Measurements from ENCODE around the gene SPSB4. TPM values are rescaled to one million over a fixed set of nuclear protein-coding genes. Genes with fewer than 3 reads are reported as not detected.

SPSB4 gene
- total and polyA plus RNA-seq, 2 of the 13 experiments (the other 11 are each of a cell fraction or from before 2014, with no cell fraction given), result not detected

DNA sequence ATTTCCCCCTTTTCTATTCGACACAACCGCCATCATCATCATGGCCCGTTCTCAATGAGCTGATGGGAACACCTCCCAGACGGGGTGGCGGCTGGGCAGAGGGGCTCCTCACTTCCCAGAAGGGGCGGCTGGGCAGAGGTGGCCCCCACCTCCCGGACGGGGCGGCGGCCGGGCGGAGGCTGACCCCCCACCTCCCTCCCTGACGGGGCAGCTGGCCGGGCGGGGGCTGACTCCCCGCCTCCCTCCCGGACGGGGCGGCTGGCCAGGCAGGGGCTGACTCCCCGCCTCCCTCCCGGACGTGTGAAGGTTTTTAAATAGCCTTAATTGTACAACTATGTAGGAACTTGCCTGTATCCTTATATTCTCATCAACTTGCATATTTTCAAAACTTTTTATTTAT, 20.9 kb upstream of the SPSB4 start:
- in situ Hi-C loops (cut with HindIII; ENCODE audit: extremely low pct_ligation_motif_present, low pct_unique_long_range_greater_than_20kb), result no loop called here
- no peaks in the 10 kb centered on the region for H3K27me3 ChIP-seq (ENCODE audit: control insufficient read depth in 1 of 2, insufficient read depth in 2 of 2, low read length in 2 of 2)
- H3K9ac ChIP-seq (ENCODE audit: insufficient read depth, low read depth, low read length), result no peak overlapping the region
- DNase-seq (ENCODE audit: low spot score) (no peak), ATAC-seq (no peak), FAIRE-seq (no peak)
- H4K20me1 ChIP-seq (ENCODE audit: insufficient read depth, low read length), result no peaks in the 10 kb centered on the region
- no TSS peak for BruUV-seq (replicated peaks)
- TF ChIP-seq ZNF326 (CRISPR knock-in tag; IDR thresholded peaks at IDR 0.05; ENCODE audit: borderline replicate concordance), result no peak
- TF ChIP-seq U2AF1 (optimal IDR thresholded peaks at IDR 0.05; ENCODE audit: low read depth, low read length), result no peak
- no peak for TF ChIP-seq MEF2D (CRISPR knock-in tag; IDR thresholded peaks at IDR 0.05)
- no peak for TF ChIP-seq ZKSCAN5 (CRISPR knock-in tag; IDR thresholded peaks at IDR 0.05)
- TF ChIP-seq, protein P1, sequence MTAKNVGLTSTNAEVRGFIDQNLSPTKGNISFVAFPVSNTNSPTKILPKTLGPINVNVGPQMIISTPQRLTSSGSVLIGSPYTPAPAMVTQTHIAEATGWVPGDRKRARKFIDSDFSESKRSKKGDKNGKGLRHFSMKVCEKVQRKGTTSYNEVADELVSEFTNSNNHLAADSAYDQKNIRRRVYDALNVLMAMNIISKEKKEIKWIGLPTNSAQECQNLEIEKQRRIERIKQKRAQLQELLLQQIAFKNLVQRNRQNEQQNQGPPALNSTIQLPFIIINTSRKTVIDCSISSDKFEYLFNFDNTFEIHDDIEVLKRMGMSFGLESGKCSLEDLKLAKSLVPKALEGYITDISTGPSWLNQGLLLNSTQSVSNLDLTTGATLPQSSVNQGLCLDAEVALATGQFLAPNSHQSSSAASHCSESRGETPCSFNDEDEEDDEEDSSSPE (CRISPR knock-in tag; IDR thresholded peaks at IDR 0.05), result no peak
- no peak for TF ChIP-seq SRSF4 (IDR thresholded peaks at IDR 0.05; ENCODE audit: low read depth, low read length, poor library complexity, severe bottlenecking)
- TF ChIP-seq, protein P2, sequence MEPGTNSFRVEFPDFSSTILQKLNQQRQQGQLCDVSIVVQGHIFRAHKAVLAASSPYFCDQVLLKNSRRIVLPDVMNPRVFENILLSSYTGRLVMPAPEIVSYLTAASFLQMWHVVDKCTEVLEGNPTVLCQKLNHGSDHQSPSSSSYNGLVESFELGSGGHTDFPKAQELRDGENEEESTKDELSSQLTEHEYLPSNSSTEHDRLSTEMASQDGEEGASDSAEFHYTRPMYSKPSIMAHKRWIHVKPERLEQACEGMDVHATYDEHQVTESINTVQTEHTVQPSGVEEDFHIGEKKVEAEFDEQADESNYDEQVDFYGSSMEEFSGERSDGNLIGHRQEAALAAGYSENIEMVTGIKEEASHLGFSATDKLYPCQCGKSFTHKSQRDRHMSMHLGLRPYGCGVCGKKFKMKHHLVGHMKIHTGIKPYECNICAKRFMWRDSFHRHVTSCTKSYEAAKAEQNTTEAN (CRISPR knock-in tag; conservative IDR thresholded peaks at IDR 0.05), result no peak
- TF ChIP-seq POLR2G (IDR thresholded peaks at IDR 0.05; ENCODE audit: low read depth, low read length), result no peak
- no peak for TF ChIP-seq POLR2AphosphoS5 (IDR thresholded peaks at IDR 0.05; ENCODE audit: low read depth, low read length)
- TF ChIP-seq, protein P3, sequence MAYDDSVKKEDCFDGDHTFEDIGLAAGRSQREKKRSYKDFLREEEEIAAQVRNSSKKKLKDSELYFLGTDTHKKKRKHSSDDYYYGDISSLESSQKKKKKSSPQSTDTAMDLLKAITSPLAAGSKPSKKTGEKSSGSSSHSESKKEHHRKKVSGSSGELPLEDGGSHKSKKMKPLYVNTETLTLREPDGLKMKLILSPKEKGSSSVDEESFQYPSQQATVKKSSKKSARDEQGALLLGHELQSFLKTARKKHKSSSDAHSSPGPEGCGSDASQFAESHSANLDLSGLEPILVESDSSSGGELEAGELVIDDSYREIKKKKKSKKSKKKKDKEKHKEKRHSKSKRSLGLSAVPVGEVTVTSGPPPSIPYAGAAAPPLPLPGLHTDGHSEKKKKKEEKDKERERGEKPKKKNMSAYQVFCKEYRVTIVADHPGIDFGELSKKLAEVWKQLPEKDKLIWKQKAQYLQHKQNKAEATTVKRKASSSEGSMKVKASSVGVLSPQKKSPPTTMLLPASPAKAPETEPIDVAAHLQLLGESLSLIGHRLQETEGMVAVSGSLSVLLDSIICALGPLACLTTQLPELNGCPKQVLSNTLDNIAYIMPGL (CRISPR knock-in tag; IDR thresholded peaks at IDR 0.05; ENCODE audit: borderline replicate concordance in 1 of 2, low read depth in 1 of 2), result no peak
- no peak for TF ChIP-seq ZFP1 (CRISPR knock-in tag; IDR thresholded peaks at IDR 0.05)
- TF ChIP-seq ZC3H13 (CRISPR knock-in tag; IDR thresholded peaks at IDR 0.05), result no peak
- TF ChIP-seq, protein P4, sequence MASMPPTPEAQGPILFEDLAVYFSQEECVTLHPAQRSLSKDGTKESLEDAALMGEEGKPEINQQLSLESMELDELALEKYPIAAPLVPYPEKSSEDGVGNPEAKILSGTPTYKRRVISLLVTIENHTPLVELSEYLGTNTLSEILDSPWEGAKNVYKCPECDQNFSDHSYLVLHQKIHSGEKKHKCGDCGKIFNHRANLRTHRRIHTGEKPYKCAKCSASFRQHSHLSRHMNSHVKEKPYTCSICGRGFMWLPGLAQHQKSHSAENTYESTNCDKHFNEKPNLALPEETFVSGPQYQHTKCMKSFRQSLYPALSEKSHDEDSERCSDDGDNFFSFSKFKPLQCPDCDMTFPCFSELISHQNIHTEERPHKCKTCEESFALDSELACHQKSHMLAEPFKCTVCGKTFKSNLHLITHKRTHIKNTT (CRISPR knock-in tag; IDR thresholded peaks at IDR 0.05), result no peak
- TF ChIP-seq, protein P5, sequence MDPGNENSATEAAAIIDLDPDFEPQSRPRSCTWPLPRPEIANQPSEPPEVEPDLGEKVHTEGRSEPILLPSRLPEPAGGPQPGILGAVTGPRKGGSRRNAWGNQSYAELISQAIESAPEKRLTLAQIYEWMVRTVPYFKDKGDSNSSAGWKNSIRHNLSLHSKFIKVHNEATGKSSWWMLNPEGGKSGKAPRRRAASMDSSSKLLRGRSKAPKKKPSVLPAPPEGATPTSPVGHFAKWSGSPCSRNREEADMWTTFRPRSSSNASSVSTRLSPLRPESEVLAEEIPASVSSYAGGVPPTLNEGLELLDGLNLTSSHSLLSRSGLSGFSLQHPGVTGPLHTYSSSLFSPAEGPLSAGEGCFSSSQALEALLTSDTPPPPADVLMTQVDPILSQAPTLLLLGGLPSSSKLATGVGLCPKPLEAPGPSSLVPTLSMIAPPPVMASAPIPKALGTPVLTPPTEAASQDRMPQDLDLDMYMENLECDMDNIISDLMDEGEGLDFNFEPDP (CRISPR knock-in tag; conservative IDR thresholded peaks at IDR 0.05), result no peak
- no peak for TF ChIP-seq ZBTB1 (CRISPR knock-in tag; IDR thresholded peaks at IDR 0.05; ENCODE audit: borderline replicate concordance)
- TF ChIP-seq, protein P6, sequence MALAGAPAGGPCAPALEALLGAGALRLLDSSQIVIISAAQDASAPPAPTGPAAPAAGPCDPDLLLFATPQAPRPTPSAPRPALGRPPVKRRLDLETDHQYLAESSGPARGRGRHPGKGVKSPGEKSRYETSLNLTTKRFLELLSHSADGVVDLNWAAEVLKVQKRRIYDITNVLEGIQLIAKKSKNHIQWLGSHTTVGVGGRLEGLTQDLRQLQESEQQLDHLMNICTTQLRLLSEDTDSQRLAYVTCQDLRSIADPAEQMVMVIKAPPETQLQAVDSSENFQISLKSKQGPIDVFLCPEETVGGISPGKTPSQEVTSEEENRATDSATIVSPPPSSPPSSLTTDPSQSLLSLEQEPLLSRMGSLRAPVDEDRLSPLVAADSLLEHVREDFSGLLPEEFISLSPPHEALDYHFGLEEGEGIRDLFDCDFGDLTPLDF (CRISPR knock-in tag; IDR thresholded peaks at IDR 0.05), result no peak
- no peak for TF ChIP-seq FOXP1 (IDR thresholded peaks at IDR 0.05)
- TF ChIP-seq FOXP1 (CRISPR knock-in tag; IDR thresholded peaks at IDR 0.05), result no peak
- no peaks in the 10 kb centered on the region for H3K36me3 ChIP-seq (replicated peaks in 1 of 2; ENCODE audit: control insufficient read depth in 1 of 2, insufficient read depth in 2 of 2, low read length in 2 of 2)
- no peaks in the 10 kb centered on the region for H3K9me3 ChIP-seq (ENCODE audit: low read length)
- ChIA-PET CTCF (ENCODE audit: low intra/inter-chr PET ratio, low total read pairs) (no interaction called here), POLR2A (no interaction called here)
- intact Hi-C loops (cut with micrococcal nuclease; ENCODE audit: unreplicated experiment), result no loop called here
- H3K4me1 ChIP-seq (ENCODE audit: insufficient read depth, low read length), result no peaks in the 10 kb centered on the region
- no peak overlapping the region for H2AFZ ChIP-seq (ENCODE audit: low read length)
- no peak overlapping the region for H3K4me2 ChIP-seq (ENCODE audit: low read depth, low read length)
- WGBS (ENCODE audit: low lambda C conversion rate), result 84% methylated on average over 10 of the region's 22 CpGs
- no peaks in the 10 kb centered on the region for H3K79me2 ChIP-seq (ENCODE audit: insufficient read depth, low read length)
- no peak overlapping the region for H3K4me3 ChIP-seq (replicated peaks in 1 of 3; ENCODE audit: insufficient read depth in 1 of 3, low read depth in 2 of 3, low read length in 3 of 3)
- no peak overlapping the region for H3K27ac ChIP-seq (ENCODE audit: extremely low read length, insufficient read depth, low read length)
